Neural progenitor cell (in vitro differentiated cells): ENCODE data around the gene GPBP1. TPM values are rescaled to one million over a fixed set of nuclear protein-coding genes. Genes with fewer than 3 reads are reported as not detected.
"Not testable (repeated sequence)": the region's sequence is repeated elsewhere in the genome, so short reads cannot be mapped to it uniquely, and the experiment has no call there.

Experiments used
- DNase-seq: peaks from one replicate; pipeline ENCODE4 v3.0.0-alpha.2; 2016; ENCODE audit warnings: low spot score
- H2AFZ ChIP-seq: fragments of 200-600 bp; sonication (generic); replicated peaks from 2 replicates; pipeline ENCODE4 v1.6.1; 2016; ENCODE audit warnings: antibody characterized with exemption
- H3F3A ChIP-seq: fragments of 200-600 bp; sonication (generic); 2 replicates; pipeline ENCODE4 v1.6.1; 2016; ENCODE audit warnings: antibody characterized with exemption, low read depth
- H3K27ac ChIP-seq: fragments of 200-600 bp; sonication (generic); 2 replicates; pipeline ENCODE4 v1.5.1; 2016; ENCODE audit warnings: mild to moderate bottlenecking
- H3K27me3 ChIP-seq: fragments of 200-600 bp; sonication (generic); 2 replicates; pipeline ENCODE4 v1.6.1; 2016; ENCODE audit warnings: mild to moderate bottlenecking, moderate library complexity
- H3K36me3 ChIP-seq: fragments of 200-600 bp; sonication (generic); 2 replicates; pipeline ENCODE4 v1.5.1; 2016
- H3K4me1 ChIP-seq: fragments of 200-600 bp; sonication (generic); 2 replicates; pipeline ENCODE4 v1.6.1; 2016; ENCODE audit warnings: mixed run types
- H3K4me2 ChIP-seq: fragments of 200-600 bp; sonication (generic); 2 replicates; pipeline ENCODE4 v1.6.1; 2016
- H3K4me3 ChIP-seq: fragments of 200-600 bp; sonication (generic); 2 replicates; pipeline ENCODE4 v1.5.1; 2016
- H3K79me2 ChIP-seq: fragments of 200-600 bp; sonication (generic); 2 replicates; pipeline ENCODE4 v1.6.1; 2016; ENCODE audit warnings: low read depth
- H3K9ac ChIP-seq: fragments of 200-600 bp; sonication (generic); 2 replicates; pipeline ENCODE4 v1.6.1; 2016
- H3K9me3 ChIP-seq: fragments of 200-600 bp; sonication (generic); 2 replicates; pipeline ENCODE4 v1.5.1; 2016; ENCODE audit warnings: low read depth
- H4K20me1 ChIP-seq: fragments of 200-600 bp; sonication (generic); 2 replicates; pipeline ENCODE4 v1.6.1; 2016; ENCODE audit warnings: low read depth
- H3K27ac Mint-ChIP-seq: 3 replicates; pipeline ENCODE4 v1.8.0; 2021; ENCODE audit warnings: mixed read lengths
- H3K27me3 Mint-ChIP-seq: 2 replicates; pipeline ENCODE4 v1.8.0; 2022; ENCODE audit warnings: low read depth, mild to moderate bottlenecking, inconsistent platforms, moderate library complexity, mixed read lengths; ENCODE audit not compliant: insufficient read depth
- H3K36me3 Mint-ChIP-seq: 3 replicates; pipeline ENCODE4 v1.8.0; 2021; ENCODE audit warnings: mixed read lengths
- H3K4me1 Mint-ChIP-seq: 3 replicates; pipeline ENCODE4 v1.8.0; 2021; ENCODE audit warnings: mixed read lengths
- H3K4me3 Mint-ChIP-seq: 3 replicates; pipeline ENCODE4 v1.8.0; 2021; ENCODE audit warnings: mild to moderate bottlenecking, moderate library complexity, mixed read lengths
- H3K9me3 Mint-ChIP-seq: 3 replicates; pipeline ENCODE4 v1.8.0; 2020; ENCODE audit warnings: mixed read lengths
- EZH2 ChIP-seq: fragments of 200-600 bp; sonication (generic); IDR thresholded peaks from 2 replicates; pipeline ENCODE4 v1.6.1; 2017; ENCODE audit warnings: antibody characterized with exemption, mild to moderate bottlenecking, moderate library complexity
- EZH2phosphoT487 ChIP-seq: fragments of 200-600 bp; sonication (generic); IDR thresholded peaks from 2 replicates; pipeline ENCODE4 v1.6.1; 2017; ENCODE audit warnings: antibody characterized with exemption
- total RNA-seq: library from RNA; depleted of rRNA; stranded (reverse); fragments of >200 nt; gene quantifications from 2 replicates; pipeline ENCODE4 v1.2.3, GENCODE V29; 2015; ENCODE audit warnings: low replicate concordance
- TF ChIP-seq, protein P1 (sequence below): fragments of 200-600 bp; sonication (generic); IDR thresholded peaks from 2 replicates; pipeline ENCODE4 v1.5.1; 2017; ENCODE audit warnings: antibody characterized with exemption, mild to moderate bottlenecking

The GPBP1 gene
- total RNA-seq, 1 donor from 2014 or later, result 321 TPM

DNA sequence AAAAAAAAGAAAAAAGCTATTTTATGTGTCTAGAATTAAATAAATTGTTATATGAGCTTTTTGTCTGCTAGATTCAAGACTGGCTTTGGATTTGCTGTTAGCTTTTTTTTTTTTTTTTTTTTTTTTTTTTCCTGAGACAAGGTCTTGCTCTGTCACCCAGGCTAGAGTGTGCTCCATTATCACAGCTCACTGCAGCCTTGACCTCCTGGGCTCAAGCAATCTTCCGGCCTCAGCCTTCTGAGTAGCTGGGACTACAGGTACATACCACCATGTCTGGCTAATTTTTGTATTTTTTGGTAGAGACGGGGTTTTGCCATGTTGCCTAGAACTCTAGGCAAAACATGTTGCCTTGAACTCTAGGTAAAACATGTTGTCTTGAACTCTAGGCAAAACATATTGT is 16.7 kb downstream of the GPBP1 start:
- no peak overlapping the region for H3K9ac ChIP-seq
- peaks cover 100% of the 10 kb centered on the region for H4K20me1 ChIP-seq
- peaks cover 6% of the 10 kb centered on the region for H3K36me3 ChIP-seq
- H3K4me3 ChIP-seq, result no peak overlapping the region
- no peak overlapping the region for H3K4me2 ChIP-seq
- H3K27ac Mint-ChIP-seq, result no peak overlapping the region
- H2AFZ ChIP-seq, result no peak overlapping the region
- H3K79me2 ChIP-seq, result peaks cover 100% of the 10 kb centered on the region
- H3K27me3 Mint-ChIP-seq, result no peaks in the 10 kb centered on the region
- peaks cover 45% of the 10 kb centered on the region for H3K36me3 Mint-ChIP-seq
- no peak overlapping the region for H3K27ac ChIP-seq
- no peaks in the 10 kb centered on the region for H3F3A ChIP-seq
- TF ChIP-seq, protein P1, sequence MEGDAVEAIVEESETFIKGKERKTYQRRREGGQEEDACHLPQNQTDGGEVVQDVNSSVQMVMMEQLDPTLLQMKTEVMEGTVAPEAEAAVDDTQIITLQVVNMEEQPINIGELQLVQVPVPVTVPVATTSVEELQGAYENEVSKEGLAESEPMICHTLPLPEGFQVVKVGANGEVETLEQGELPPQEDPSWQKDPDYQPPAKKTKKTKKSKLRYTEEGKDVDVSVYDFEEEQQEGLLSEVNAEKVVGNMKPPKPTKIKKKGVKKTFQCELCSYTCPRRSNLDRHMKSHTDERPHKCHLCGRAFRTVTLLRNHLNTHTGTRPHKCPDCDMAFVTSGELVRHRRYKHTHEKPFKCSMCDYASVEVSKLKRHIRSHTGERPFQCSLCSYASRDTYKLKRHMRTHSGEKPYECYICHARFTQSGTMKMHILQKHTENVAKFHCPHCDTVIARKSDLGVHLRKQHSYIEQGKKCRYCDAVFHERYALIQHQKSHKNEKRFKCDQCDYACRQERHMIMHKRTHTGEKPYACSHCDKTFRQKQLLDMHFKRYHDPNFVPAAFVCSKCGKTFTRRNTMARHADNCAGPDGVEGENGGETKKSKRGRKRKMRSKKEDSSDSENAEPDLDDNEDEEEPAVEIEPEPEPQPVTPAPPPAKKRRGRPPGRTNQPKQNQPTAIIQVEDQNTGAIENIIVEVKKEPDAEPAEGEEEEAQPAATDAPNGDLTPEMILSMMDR, result no peak
- no peak for TF ChIP-seq EZH2
- H3K27me3 ChIP-seq, result no peaks in the 10 kb centered on the region
- no peaks in the 10 kb centered on the region for H3K4me1 ChIP-seq
- peaks cover 15% of the 10 kb centered on the region for H3K9me3 Mint-ChIP-seq
- peaks cover 26% of the 10 kb centered on the region for H3K4me1 Mint-ChIP-seq
- H3K9me3 ChIP-seq, result no peaks in the 10 kb centered on the region
- DNase-seq, result no peak
- H3K4me3 Mint-ChIP-seq, result no peak overlapping the region

DNA sequence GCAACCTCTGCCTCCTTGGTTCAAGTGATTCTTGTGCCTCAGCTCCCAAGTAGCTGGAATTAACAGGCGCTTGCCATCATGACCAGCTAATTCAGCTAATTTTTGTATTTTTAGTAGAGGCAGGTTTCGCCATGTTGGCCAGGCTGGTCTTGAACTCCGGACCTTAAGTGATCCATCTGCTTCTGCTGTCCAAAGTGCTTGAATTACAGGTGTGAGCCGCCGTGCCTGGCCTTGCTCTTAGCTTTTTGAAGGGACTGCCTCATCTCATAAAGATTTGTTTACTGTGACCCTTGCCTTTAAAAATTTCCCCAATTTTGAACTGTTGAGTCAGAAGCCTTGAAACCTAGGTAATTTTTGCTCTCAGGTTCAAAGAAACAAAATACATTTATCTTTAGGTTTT is 17.3 kb downstream of the GPBP1 start:
- peaks cover 15% of the 10 kb centered on the region for H3K9me3 Mint-ChIP-seq
- no peak for DNase-seq
- no peaks in the 10 kb centered on the region for H3K27me3 Mint-ChIP-seq

DNA sequence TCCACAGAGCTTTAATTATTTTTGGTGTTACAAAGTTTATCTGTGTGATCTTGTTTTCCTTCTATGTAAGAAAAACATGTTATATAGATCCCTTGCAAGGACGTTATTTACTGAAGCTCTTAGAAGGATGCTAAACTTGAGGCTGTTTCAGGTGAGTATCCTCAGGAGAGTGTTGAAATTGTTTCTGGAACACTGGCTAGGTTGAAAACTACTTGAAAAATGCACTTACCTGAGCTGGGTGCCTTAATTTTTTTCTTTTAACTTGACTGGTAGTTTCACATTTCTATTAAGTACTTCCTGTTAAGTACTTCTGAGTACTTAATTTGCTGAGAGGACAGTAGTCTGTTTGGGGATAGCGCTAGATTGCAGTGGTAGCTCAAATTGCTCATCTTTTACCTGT is 18.1 kb downstream of the GPBP1 start:
- Histone ChIP-seq H3K9me3 (no peaks in the 10 kb centered on the region), H3F3A (peaks cover 3% of the 10 kb centered on the region), H3K36me3 (peaks cover 9% of the 10 kb centered on the region), H3K4me2 (no peak overlapping the region), H3K27me3 (no peaks in the 10 kb centered on the region), H4K20me1 (peaks cover 100% of the 10 kb centered on the region), H3K27ac (no peak overlapping the region), H3K4me1 (no peaks in the 10 kb centered on the region), H3K4me3 (no peak overlapping the region), H3K9ac (no peak overlapping the region), H3K79me2 (peaks cover 100% of the 10 kb centered on the region), H2AFZ (no peak overlapping the region)
- Mint-ChIP-seq H3K27me3 (no peaks in the 10 kb centered on the region), H3K4me3 (no peak overlapping the region), H3K36me3 (peaks cover 45% of the 10 kb centered on the region), H3K9me3 (peaks cover 15% of the 10 kb centered on the region), H3K27ac (no peak overlapping the region), H3K4me1 (peaks cover 17% of the 10 kb centered on the region)
- TF ChIP-seq, protein P1, result no peak
- TF ChIP-seq EZH2 (no peak), EZH2phosphoT487 (no peak)
- DNase-seq, result no peak

More for the DNA sequence above, 17.3 kb downstream of the GPBP1 start:
- H4K20me1 ChIP-seq, result peaks cover 100% of the 10 kb centered on the region
- H3K4me1 Mint-ChIP-seq, result peaks cover 24% of the 10 kb centered on the region
- no peak overlapping the region for H3K27ac ChIP-seq
- H3K4me1 ChIP-seq, result no peaks in the 10 kb centered on the region
- H3K4me3 Mint-ChIP-seq, result no peak overlapping the region
- H3K4me3 ChIP-seq, result no peak overlapping the region
- peaks cover 100% of the 10 kb centered on the region for H3K79me2 ChIP-seq
- H3K36me3 Mint-ChIP-seq, result peaks cover 44% of the 10 kb centered on the region
- peaks cover 3% of the 10 kb centered on the region for H3F3A ChIP-seq
- H2AFZ ChIP-seq, result no peak overlapping the region
- no peaks in the 10 kb centered on the region for H3K9me3 ChIP-seq
- H3K27ac Mint-ChIP-seq, result no peak overlapping the region
- H3K36me3 ChIP-seq, result peaks cover 8% of the 10 kb centered on the region
- H3K27me3 ChIP-seq, result no peaks in the 10 kb centered on the region
- no peak overlapping the region for H3K9ac ChIP-seq
- no peak for TF ChIP-seq EZH2phosphoT487
- no peak for TF ChIP-seq EZH2
- TF ChIP-seq, protein P1, result no peak
- H3K4me2 ChIP-seq, result no peak overlapping the region

DNA sequence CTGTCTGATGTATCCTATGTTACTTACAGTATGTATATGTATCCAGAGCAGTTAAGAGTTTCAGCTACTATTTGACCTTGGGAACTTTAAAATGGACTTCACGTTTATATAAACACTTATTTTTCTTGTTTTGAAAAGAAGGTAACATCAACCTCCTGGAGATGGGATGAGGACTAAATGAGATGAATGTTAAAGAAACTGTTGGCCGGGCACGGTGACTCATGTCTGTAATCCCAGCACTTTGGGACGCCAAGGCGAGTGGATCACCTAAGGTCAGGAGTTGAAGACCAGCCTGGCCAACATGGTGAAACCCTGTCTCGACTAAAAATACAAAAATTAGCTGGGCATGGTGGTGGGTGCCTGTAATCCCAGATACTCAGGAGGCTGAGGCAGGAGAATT is 19.0 kb downstream of the GPBP1 start:
- H3F3A ChIP-seq, H3K4me3 ChIP-seq, H3K27ac ChIP-seq, H3K4me3 Mint-ChIP-seq, H3K27me3 Mint-ChIP-seq, H3K9me3 ChIP-seq, DNase-seq, H3K27ac Mint-ChIP-seq, H3K9ac ChIP-seq, H3K36me3 ChIP-seq, H3K27me3 ChIP-seq, H2AFZ ChIP-seq, H3K4me2 ChIP-seq, H3K4me1 ChIP-seq: not testable (repeated sequence)
- peaks cover 18% of the 10 kb centered on the region for H3K9me3 Mint-ChIP-seq
- peaks cover 11% of the 10 kb centered on the region for H3K4me1 Mint-ChIP-seq
- peaks cover 45% of the 10 kb centered on the region for H3K36me3 Mint-ChIP-seq
- peaks cover 100% of the 10 kb centered on the region for H4K20me1 ChIP-seq
- H3K79me2 ChIP-seq, result peaks cover 100% of the 10 kb centered on the region
